Natural killer cell (primary cell): ENCODE results near the gene MAPKAP1. TPM values are rescaled to one million over a fixed set of nuclear protein-coding genes. Genes with fewer than 3 reads are reported as not detected.

ENCODE experiments used
- ATAC-seq, 3 donors: fragments of 150-1000 bp in 2 of 3; fragments of 200-7000 bp in 1 of 3; cut with Tn5 transposase; 1 replicate in 1 of 3; 2 replicates in 2 of 3; pipeline ENCODE4 v1.10.0; 2021; ENCODE audit warnings: mild to moderate bottlenecking in 2 of 3, moderate library complexity in 2 of 3
- DNase-seq, 2 donors: peaks; one replicate each; pipeline versions ENCODE4 v3.0.0 to v3.0.0-alpha.2; 2013 to 2021; ENCODE audit warnings: mixed read lengths in 1 of 2
- H3K27ac ChIP-seq: one replicate; pipeline ENCODE4 v1.5.1; 2013; ENCODE audit warnings: mild to moderate bottlenecking, low read length
- H3K27me3 ChIP-seq: one replicate; pipeline ENCODE4 v1.6.1; 2013; ENCODE audit warnings: low read length; ENCODE audit not compliant: control insufficient read depth, insufficient read depth
- H3K36me3 ChIP-seq: one replicate; pipeline ENCODE4 v1.6.1; 2013; ENCODE audit warnings: low read length; ENCODE audit not compliant: control insufficient read depth, insufficient read depth
- H3K4me1 ChIP-seq: one replicate; pipeline ENCODE4 v1.6.1; 2013; ENCODE audit warnings: low read length; ENCODE audit not compliant: control insufficient read depth, insufficient read depth
- H3K4me3 ChIP-seq: one replicate; pipeline ENCODE4 v1.5.1; 2013; ENCODE audit warnings: low read length
- H3K9me3 ChIP-seq: one replicate; pipeline ENCODE4 v1.6.1; 2013; ENCODE audit warnings: low read length; ENCODE audit not compliant: control insufficient read depth, insufficient read depth
- H3K27ac Mint-ChIP-seq, 2 donors: one replicate each; pipeline ENCODE4 v1.8.0; 2022; ENCODE audit warnings: mild to moderate bottlenecking in 2 of 2, mixed read lengths in 2 of 2, moderate library complexity in 1 of 2
- H3K27me3 Mint-ChIP-seq, 2 donors: one replicate each; pipeline ENCODE4 v1.8.0; 2022; ENCODE audit warnings: low read depth in 2 of 2, mixed read lengths in 2 of 2
- H3K36me3 Mint-ChIP-seq: one replicate; pipeline ENCODE4 v1.8.0; 2022; ENCODE audit warnings: mixed read lengths
- H3K4me1 Mint-ChIP-seq, 2 donors: one replicate each; pipeline ENCODE4 v1.8.0; 2022; ENCODE audit warnings: mixed read lengths in 2 of 2
- H3K4me3 Mint-ChIP-seq: one replicate; pipeline ENCODE4 v1.8.0; 2022; ENCODE audit warnings: mild to moderate bottlenecking, moderate library complexity, mixed read lengths
- H3K9me3 Mint-ChIP-seq, 2 donors: one replicate each; pipeline ENCODE4 v1.8.0; 2022; ENCODE audit warnings: mixed read lengths in 2 of 2
- CTCF ChIP-seq: fragments of 200-600 bp; IDR thresholded peaks from one replicate; pipeline ENCODE4 v1.8.0; 2022; ENCODE audit warnings: antibody characterized with exemption
- WGBS: methylation state at CpG from one replicate; pipeline ENCODE4 v1.1.7; 2013; ENCODE audit warnings: missing lambda C conversion rate; ENCODE audit not compliant: insufficient coverage; 5-methylcytosine and 5-hydroxymethylcytosine counted together
- intact Hi-C: fragments of 100-400 bp; cut with micrococcal nuclease; formaldehyde crosslinking; loops from one replicate; pipeline ENCODE4 v1.14.2; 2022
- total RNA-seq, 4 donors: library from RNA; stranded (reverse); fragments of 120-200 nt in 1 of 4; gene quantifications; one replicate each; pipeline versions ENCODE4 v1.2.3 to v1.2.4, GENCODE V29; 2013 to 2022

Gene MAPKAP1
- total RNA-seq, 3 donors from 2014 or later (not counting 1 experiment from before 2014, with no cell fraction given) = 51.1 to 73.0 (median 58.8) TPM

DNA sequence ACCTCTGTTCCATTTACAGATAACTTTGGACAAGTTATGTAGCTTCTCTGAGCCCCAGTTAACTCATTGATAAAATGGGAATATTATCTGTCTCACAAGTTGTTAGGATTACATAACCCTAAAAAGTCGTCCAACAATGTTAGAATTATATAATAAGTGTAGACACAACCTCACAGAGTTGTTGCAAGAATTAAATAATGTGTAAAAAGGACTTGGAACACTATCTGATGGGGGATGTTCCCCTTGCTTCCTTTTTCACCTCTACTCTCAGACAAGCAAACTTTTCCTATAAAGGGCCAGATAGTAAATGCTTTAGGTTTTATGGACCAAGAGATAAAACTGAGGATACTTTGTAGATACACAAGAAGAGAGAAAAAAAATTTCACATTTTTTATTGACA is 251.9 kb downstream of the MAPKAP1 start:
- Histone ChIP-seq H3K4me1 (no peaks in the 10 kb centered on the region), H3K27ac (no peak overlapping the region), H3K9me3 (peaks cover 5% of the 10 kb centered on the region), H3K4me3 (no peak overlapping the region), H3K36me3 (peaks cover 6% of the 10 kb centered on the region), H3K27me3 (no peaks in the 10 kb centered on the region)
- no peak for DNase-seq
- intact Hi-C loops = no loop called here
- no peak overlapping the region for H3K4me3 Mint-ChIP-seq
- peaks cover 0 to 2% of the 10 kb centered on the region in 2 donors for H3K9me3 Mint-ChIP-seq
- H3K27me3 Mint-ChIP-seq = no peaks in the 10 kb centered on the region
- no peak overlapping the region for H3K27ac Mint-ChIP-seq
- peaks cover 0 to 4% of the 10 kb centered on the region in 2 donors for H3K4me1 Mint-ChIP-seq
- WGBS = no CpG with 5 or more reads among the region's 1 CpG
- TF ChIP-seq CTCF = no peak
- H3K36me3 Mint-ChIP-seq = peaks cover 7% of the 10 kb centered on the region
- no peak for ATAC-seq

GRCh38 chr9:125447202-125447802 is 259.7 kb downstream of the MAPKAP1 start:
- peaks cover 8% of the 10 kb centered on the region for H3K36me3 ChIP-seq
- Mint-ChIP-seq H3K36me3 (peaks cover 7% of the 10 kb centered on the region), H3K9me3 (no peaks in the 10 kb centered on the region), H3K4me3 (no peak overlapping the region), H3K27me3 (no peaks in the 10 kb centered on the region), H3K4me1 (peaks cover 4 to 16% of the 10 kb centered on the region in 2 donors), H3K27ac (peak overlapping the region in 1 of 2 donors; percentile 23)
- no peak for DNase-seq
- TF ChIP-seq CTCF = no peak
- H3K9me3 ChIP-seq = no peaks in the 10 kb centered on the region
- H3K27me3 ChIP-seq = no peaks in the 10 kb centered on the region
- WGBS = 93% methylated on average over 17 of the region's 18 CpGs
- no peak for ATAC-seq
- peaks cover 4% of the 10 kb centered on the region for H3K4me1 ChIP-seq
- no peak overlapping the region for H3K27ac ChIP-seq
- intact Hi-C loops = no loop called here
- no peak overlapping the region for H3K4me3 ChIP-seq

DNA sequence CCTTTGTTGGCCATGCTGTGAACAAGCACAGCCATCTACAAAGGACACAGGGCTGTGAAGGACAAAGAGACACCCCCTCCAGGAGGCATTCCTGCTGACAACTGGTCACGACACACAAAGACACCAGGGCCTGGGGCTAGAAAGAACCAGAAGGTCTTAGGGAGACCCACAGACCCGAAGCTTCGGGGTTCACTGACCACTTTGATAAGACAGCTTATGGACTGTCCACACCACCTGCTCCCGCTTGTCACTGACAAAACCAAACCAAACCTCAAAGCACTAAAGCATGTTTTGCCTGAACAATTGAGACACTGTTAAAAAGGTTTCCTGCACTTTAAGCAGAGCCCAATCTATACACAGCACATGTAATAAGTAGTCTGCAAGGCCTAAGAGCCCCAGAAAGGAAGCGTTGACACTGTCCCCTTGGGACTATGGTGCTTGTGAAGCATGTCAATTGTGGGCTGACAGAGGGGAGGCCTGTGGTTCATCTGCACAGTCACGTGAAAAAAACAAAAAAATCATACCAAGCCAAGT is 260.4 kb downstream of the MAPKAP1 start:
- WGBS = 62% methylated on average over 5 of the region's 6 CpGs
- no peaks in the 10 kb centered on the region for H3K27me3 Mint-ChIP-seq
- H3K36me3 ChIP-seq = peaks cover 5% of the 10 kb centered on the region

More for the DNA sequence above, 260.4 kb downstream of the MAPKAP1 start:
- no peak for TF ChIP-seq CTCF
- no peak overlapping the region for H3K4me3 ChIP-seq
- peaks cover 4% of the 10 kb centered on the region for H3K4me1 ChIP-seq
- no peaks in the 10 kb centered on the region for H3K9me3 ChIP-seq
- Mint-ChIP-seq H3K27ac (no peak overlapping the region), H3K4me1 (peaks cover 4 to 16% of the 10 kb centered on the region in 2 donors), H3K9me3 (no peaks in the 10 kb centered on the region), H3K36me3 (peaks cover 7% of the 10 kb centered on the region), H3K4me3 (no peak overlapping the region)
- intact Hi-C loops = no loop called here
- H3K27ac ChIP-seq = no peak overlapping the region
- ATAC-seq (no peak), DNase-seq (no peak)
- H3K27me3 ChIP-seq = no peaks in the 10 kb centered on the region
